Lower leg skin (tissue), 4 donors: ENCODE results near the gene EXOSC9. TPM values are rescaled to one million over a fixed set of nuclear protein-coding genes. Genes with fewer than 3 reads are reported as not detected.
A peak's percentile ranks its signal among the peaks of the same experiment; 100 is the strongest.

Source experiments
- DNase-seq, 2 donors: peaks; one replicate each; pipeline ENCODE4 v3.0.0-alpha.2; 2019; ENCODE audit warnings: low spot score in 2 of 2
- H3K4me3 ChIP-seq: fragments of 200-600 bp; sonication (generic); 2 replicates; pipeline ENCODE4 v1.5.1; 2017; ENCODE audit warnings: mild to moderate bottlenecking, low read depth; ENCODE audit not compliant: poor library complexity, severe bottlenecking
- CTCF ChIP-seq, 3 donors: fragments of 450-650 bp; IDR thresholded peaks; one replicate each; pipeline ENCODE4 v1.5.1; 2016; ENCODE audit warnings: antibody characterized with exemption in 3 of 3, mild to moderate bottlenecking in 3 of 3, moderate library complexity in 2 of 3
- POLR2A ChIP-seq, 2 donors: fragments of 450-650 bp; IDR thresholded peaks; one replicate each; pipeline ENCODE4 v1.6.1; 2016 to 2017; ENCODE audit warnings: antibody characterized with exemption in 2 of 2, mild to moderate bottlenecking in 1 of 2, moderate library complexity in 1 of 2
- WGBS, 2 donors: methylation state at CpG; one replicate each; pipeline ENCODE4 v1.1.5; 2018; 5-methylcytosine and 5-hydroxymethylcytosine counted together
- intact Hi-C: fragments of 100-400 bp; cut with DNase I; formaldehyde crosslinking; loops from one replicate; pipeline ENCODE4 v1.15.0; 2023; ENCODE audit warnings: low total_unique reads
- total RNA-seq, 4 donors: library from RNA; depleted of rRNA; stranded (reverse); fragments of >200 nt; gene quantifications; one replicate each; pipeline ENCODE4 v1.1.0, GENCODE V29; 2016

EXOSC9 gene
- total RNA-seq, 4 donors from 2014 or later, result 15.2 to 35.7 (median 21.2) TPM

GRCh38 chr4:121801715-121802075 lies 572 bp downstream of the EXOSC9 start:
- peak overlapping the region; percentile 61 for H3K4me3 ChIP-seq
- TF ChIP-seq CTCF (IDR thresholded peaks at IDR 0.05) (no peak), POLR2A (IDR thresholded peaks at IDR 0.05) (no peak)
- DNase-seq, result no peak
- intact Hi-C loops, result no loop called here
- 7 to 16% methylated on average over 4 of the region's 4 CpGs for WGBS, 2 donors

GRCh38 chr4:121806411-121806810 lies 5.3 kb downstream of the EXOSC9 start:
- WGBS, 2 donors, result 90 to 93% methylated on average over 4 of the region's 4 CpGs
- intact Hi-C loops, result no loop called here
- no peak for DNase-seq
- H3K4me3 ChIP-seq, result no peak overlapping the region
- TF ChIP-seq CTCF (IDR thresholded peaks at IDR 0.05) (no peak), POLR2A (IDR thresholded peaks at IDR 0.05) (no peak)

- no peak overlapping the region for H3K4me3 ChIP-seq
- TF ChIP-seq POLR2A (IDR thresholded peaks at IDR 0.05), result no peak
- TF ChIP-seq CTCF (IDR thresholded peaks at IDR 0.05), result no peak
- intact Hi-C loops, result no loop called here
- no peak for DNase-seq
Measured at GRCh38 chr4:121811122-121811521, 10.0 kb downstream of the EXOSC9 start.

GRCh38 chr4:121814756-121815155 lies 13.6 kb downstream of the EXOSC9 start:
- TF ChIP-seq POLR2A (IDR thresholded peaks at IDR 0.05) (no peak), CTCF (IDR thresholded peaks at IDR 0.05) (no peak)
- no peak for DNase-seq
- intact Hi-C loops, result no loop called here
- WGBS, 2 donors, result 86 to 91% methylated on average over 2 of the region's 2 CpGs
- H3K4me3 ChIP-seq, result no peak overlapping the region

GRCh38 chr4:121817006-121817405 lies 15.9 kb downstream of the EXOSC9 start:
- WGBS, 2 donors, result 58 to 75% methylated on average over 3 of the region's 3 CpGs
- TF ChIP-seq POLR2A (IDR thresholded peaks at IDR 0.05), result no peak
- no peak for TF ChIP-seq CTCF (IDR thresholded peaks at IDR 0.05)
- no peak overlapping the region for H3K4me3 ChIP-seq
- no peak for DNase-seq
- intact Hi-C loops, result no loop called here

GRCh38 chr4:121817701-121818100 lies 16.6 kb downstream of the EXOSC9 start:
- intact Hi-C loops, result no loop called here
- TF ChIP-seq CTCF (IDR thresholded peaks at IDR 0.05) (no peak), POLR2A (IDR thresholded peaks at IDR 0.05) (no peak)
- 79 to 81% methylated on average over 1 of the region's 1 CpG for WGBS, 2 donors
- no peak overlapping the region for H3K4me3 ChIP-seq
- DNase-seq, result no peak
